AG20443 (cell line): ENCODE measurements around the gene ANXA6.

Source experiments
- DNase-seq: peaks from one replicate; pipeline ENCODE4 v3.0.0; 2012; ENCODE audit warnings: low spot score, mixed read lengths

ANXA6 gene

GRCh38 chr5:151101151-151101550 lies 56.4 kb downstream of the ANXA6 start:
- DNase-seq: no peak

GRCh38 chr5:151100681-151101080 lies 56.9 kb downstream of the ANXA6 start:
- no peak for DNase-seq

- no peak for DNase-seq
Measured at GRCh38 chr5:151098768-151099121, 58.8 kb downstream of the ANXA6 start.

- DNase-seq: no peak
Measured at GRCh38 chr5:151097820-151098767, 59.5 kb downstream of the ANXA6 start.

GRCh38 chr5:151097061-151097460 lies 60.5 kb downstream of the ANXA6 start:
- no peak for DNase-seq

- DNase-seq: no peak
Measured at GRCh38 chr5:151096001-151096373, 61.6 kb downstream of the ANXA6 start.

- DNase-seq: no peak
Measured at GRCh38 chr5:151095341-151096000, 62.1 kb downstream of the ANXA6 start.

- no peak for DNase-seq
Measured at GRCh38 chr5:151094852-151095245, 62.7 kb downstream of the ANXA6 start.

GRCh38 chr5:151094030-151094851 lies 63.3 kb downstream of the ANXA6 start:
- no peak for DNase-seq

GRCh38 chr5:151093476-151093889 lies 64.1 kb downstream of the ANXA6 start:
- DNase-seq: peak; percentile 84

- peak; percentile 65 for DNase-seq
Measured at GRCh38 chr5:151092762-151093161, 64.8 kb downstream of the ANXA6 start.

- DNase-seq: no peak
Measured at GRCh38 chr5:151089726-151090125, 67.9 kb downstream of the ANXA6 start.

GRCh38 chr5:151088986-151089385 lies 68.6 kb downstream of the ANXA6 start:
- DNase-seq: no peak

- no peak for DNase-seq
Measured at GRCh38 chr5:151087486-151087885, 70.1 kb downstream of the ANXA6 start.

- DNase-seq: no peak
Measured at GRCh38 chr5:151086905-151087360, 70.6 kb downstream of the ANXA6 start.

- no peak for DNase-seq
Measured at GRCh38 chr5:151086192-151086869, 71.2 kb downstream of the ANXA6 start.

GRCh38 chr5:151085517-151086041 lies 72.0 kb downstream of the ANXA6 start:
- DNase-seq: no peak

GRCh38 chr5:151084363-151084762 lies 73.2 kb downstream of the ANXA6 start:
- DNase-seq: peak; percentile 47

- no peak for DNase-seq
Measured at GRCh38 chr5:151083081-151083676, 74.4 kb downstream of the ANXA6 start.

GRCh38 chr5:151082282-151082902 lies 75.2 kb downstream of the ANXA6 start:
- DNase-seq: no peak
